Ramos (cell line): Measurements from ENCODE around the gene RAB5A.
"Not testable (repeated sequence)": the region's sequence is repeated elsewhere in the genome, so short reads cannot be mapped to it uniquely, and the experiment has no call there.

Experiments
- in situ Hi-C: fragments of 300-500 bp; cut with MboI; formaldehyde crosslinking; loops from one replicate; pipeline ENCODE4 v1.14.3; 2022; ENCODE audit warnings: low sequenced_read_pairs; ENCODE audit not compliant: unreplicated experiment

Gene RAB5A

DNA sequence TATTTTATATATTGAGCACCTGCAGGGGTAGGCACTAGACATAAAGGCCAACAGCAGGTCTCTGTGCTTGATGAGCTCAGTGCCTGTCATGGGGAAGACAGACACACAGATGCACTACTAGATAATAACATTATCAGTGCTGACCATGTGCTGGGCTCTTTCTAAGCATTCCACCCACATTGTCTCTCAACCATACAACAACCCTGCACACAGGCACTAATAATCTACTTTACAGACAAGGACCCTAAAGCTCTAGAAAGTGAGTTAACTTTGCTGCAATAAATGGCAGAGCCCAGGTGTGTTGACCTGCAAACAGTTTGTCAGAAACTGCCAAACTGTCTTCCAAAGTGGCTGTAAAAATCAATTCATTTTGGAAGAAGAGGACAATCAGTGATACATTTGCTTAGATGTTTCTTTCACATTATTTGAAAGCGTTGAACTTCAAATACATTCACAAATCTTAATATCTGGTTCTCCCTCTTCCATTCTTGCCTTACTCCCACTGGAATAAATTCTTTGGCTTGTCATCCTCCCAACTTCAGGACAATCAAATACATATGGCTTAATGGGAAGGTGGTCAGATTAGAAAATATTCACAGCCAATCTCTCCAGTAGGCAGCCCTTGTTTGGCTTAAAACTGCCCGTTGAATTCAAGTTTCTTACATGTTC is 76.2 kb downstream of the RAB5A start:
- in situ Hi-C loops: no loop called here

DNA sequence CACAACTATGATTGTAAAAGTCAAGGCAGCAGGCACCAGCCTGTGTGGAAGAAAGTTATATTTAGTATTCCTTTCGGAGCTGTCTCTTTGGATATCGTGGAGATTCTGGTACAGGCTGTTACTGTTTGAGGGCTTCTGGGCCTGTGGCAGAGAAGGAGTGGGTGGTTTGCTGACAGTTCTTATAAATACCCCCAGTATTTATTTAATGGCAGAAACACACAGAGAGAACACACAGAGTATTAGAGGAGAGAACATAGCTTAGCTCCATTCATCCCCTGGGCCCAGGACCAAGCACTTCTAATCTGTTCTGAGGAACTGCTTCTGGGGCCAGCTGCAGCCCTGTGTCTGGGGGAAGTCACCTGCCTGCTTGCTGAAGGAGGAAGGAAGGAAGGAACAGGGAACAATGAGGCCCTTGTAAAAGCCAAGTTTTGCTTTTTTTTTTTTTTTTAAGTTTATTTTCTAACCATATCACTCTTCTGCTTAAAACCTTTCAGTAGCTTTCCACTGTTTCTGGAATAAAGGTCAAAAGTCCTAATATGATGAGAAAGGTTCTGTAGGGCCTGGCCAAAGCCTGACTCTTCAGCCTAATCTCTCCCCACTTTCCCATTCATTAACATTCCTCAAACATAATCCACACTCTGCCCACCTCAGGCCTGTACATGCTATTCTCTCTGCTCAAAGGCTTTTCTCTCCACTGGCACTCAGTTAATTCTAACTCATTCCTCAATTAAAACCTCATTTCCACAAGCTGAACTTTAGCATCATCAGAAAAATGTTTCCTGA is 76.9 kb downstream of the RAB5A start:
- in situ Hi-C loops: no loop called here

DNA sequence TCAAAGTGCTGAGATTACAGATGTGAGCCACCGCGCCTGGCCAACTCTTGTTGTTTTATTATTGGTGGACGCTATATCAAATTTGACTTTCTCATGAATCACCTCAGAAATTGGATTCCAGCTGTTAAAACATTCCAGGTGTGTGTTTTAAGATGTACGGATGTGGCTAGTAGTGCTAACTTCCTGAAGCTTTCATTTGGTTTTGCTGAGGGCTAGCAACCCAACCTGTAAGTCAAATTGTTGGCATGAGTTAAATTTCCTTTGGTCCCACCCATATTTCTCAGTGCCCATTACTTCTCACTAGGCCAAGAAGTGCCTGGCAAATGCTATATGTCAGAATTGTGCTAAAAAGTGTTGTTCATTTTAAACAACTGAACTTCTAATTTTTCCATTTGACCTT is 80.2 kb downstream of the RAB5A start:
- in situ Hi-C loops: no loop called here

DNA sequence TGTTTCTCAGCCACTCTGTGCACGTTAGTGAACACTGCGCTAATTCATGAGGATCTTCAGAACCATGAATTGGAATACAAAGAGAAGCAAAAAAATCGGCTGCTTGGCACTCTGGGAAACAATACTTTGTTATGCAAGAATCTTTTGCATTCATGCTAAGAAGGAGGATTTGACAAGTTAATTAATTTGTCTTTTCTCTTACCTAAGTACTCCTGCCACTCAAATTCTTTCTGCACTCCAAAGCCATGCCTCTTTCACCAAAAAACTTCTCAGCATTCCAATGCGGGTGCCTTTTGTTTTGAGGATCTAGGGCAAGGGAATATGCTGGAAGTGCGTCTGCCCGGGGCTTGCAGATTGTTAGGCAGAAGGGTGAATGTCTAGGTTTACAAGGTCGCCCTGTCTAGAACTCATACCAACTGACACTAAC is 82.0 kb downstream of the RAB5A start:
- in situ Hi-C loops: no loop called here

DNA sequence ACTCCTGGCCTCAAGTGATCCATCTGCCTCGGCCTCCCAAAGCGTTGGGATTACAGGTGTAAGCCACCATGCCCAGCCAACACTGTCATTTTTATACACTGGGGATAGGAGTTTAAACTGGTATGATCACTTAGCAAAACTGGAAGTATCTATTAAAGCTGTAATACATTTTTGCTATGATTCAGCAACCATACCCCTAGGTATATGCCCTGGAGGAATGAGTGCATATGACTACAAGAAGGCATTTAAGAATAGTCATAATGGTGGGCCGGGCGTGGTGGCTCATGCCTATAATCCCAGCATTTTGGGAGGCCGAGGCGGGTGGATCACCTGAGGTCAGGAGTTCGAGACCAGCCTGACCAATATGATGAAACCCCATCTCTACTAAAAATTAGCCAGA is 85.0 kb downstream of the RAB5A start:
- in situ Hi-C loops: not testable (repeated sequence)
